ENCODE results near the gene OSBPL10.
"Not testable (repeated sequence)": the region's sequence is repeated elsewhere in the genome, so short reads cannot be mapped to it uniquely, and the experiment has no call there.

OSBPL10 gene, protein sequence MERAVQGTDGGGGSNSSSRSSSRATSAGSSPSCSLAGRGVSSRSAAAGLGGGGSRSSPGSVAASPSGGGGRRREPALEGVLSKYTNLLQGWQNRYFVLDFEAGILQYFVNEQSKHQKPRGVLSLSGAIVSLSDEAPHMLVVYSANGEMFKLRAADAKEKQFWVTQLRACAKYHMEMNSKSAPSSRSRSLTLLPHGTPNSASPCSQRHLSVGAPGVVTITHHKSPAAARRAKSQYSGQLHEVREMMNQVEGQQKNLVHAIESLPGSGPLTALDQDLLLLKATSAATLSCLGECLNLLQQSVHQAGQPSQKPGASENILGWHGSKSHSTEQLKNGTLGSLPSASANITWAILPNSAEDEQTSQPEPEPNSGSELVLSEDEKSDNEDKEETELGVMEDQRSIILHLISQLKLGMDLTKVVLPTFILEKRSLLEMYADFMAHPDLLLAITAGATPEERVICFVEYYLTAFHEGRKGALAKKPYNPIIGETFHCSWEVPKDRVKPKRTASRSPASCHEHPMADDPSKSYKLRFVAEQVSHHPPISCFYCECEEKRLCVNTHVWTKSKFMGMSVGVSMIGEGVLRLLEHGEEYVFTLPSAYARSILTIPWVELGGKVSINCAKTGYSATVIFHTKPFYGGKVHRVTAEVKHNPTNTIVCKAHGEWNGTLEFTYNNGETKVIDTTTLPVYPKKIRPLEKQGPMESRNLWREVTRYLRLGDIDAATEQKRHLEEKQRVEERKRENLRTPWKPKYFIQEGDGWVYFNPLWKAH

GRCh38 chr3:31981206-31982181, at the start of gene OSBPL10, which contains the start of gene ZNF860:
OSBPL10 (minus strand) TSS chr3:31981262; CDS start chr3:31981179, 83 bp downstream.
ZNF860 (plus strand) TSS chr3:31981750; CDS start chr3:31989080, 7,330 bp downstream.
- Mint-ChIP-seq H3K4me3 (peak within 1 kb of the TSS; percentile 82), H3K9me3 (no peaks in the 10 kb centered on the region), H3K27ac (no peak within 1 kb of the TSS), H3K36me3 (ENCODE audit: low read depth) (no peaks in the 10 kb centered on the region), H3K4me1 (ENCODE audit: low read depth) (peaks cover 28% of the 10 kb centered on the region), H3K27me3 (peaks cover 28% of the 10 kb centered on the region)

DNA sequence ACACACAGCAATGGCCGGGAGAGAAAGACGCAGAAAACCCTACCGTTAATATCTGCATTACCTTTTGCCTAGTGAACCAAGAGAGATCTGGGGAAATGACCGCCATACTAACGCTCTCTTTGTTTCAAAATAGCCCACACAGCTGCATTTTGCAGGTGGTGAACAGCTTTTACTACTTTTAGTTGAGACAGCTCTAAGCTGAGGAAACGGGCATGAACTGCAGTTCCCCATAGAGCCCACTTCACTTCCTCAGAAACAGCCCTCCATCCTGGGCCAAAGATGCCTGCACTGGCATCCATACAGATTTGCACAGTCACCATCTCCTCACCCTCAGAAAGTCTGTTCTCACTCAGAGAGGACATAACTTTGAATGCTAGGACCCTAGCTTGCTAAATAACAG, 45.5 kb upstream of the OSBPL10 start:
- no peaks in the 10 kb centered on the region for H3K36me3 Mint-ChIP-seq (ENCODE audit: low read depth)
- H3K9me3 Mint-ChIP-seq: no peaks in the 10 kb centered on the region
- H3K4me1 Mint-ChIP-seq (ENCODE audit: low read depth): peaks cover 6% of the 10 kb centered on the region
- H3K27ac Mint-ChIP-seq: no peak overlapping the region
- H3K27me3 Mint-ChIP-seq: peaks cover 4% of the 10 kb centered on the region
- no peak overlapping the region for H3K4me3 Mint-ChIP-seq

GRCh38 chr3:32022947-32023346, 41.9 kb upstream of the OSBPL10 start:
- H3K27ac Mint-ChIP-seq: no peak overlapping the region
- H3K4me1 Mint-ChIP-seq (ENCODE audit: low read depth): peaks cover 11% of the 10 kb centered on the region
- H3K27me3 Mint-ChIP-seq: no peaks in the 10 kb centered on the region
- H3K4me3 Mint-ChIP-seq: no peak overlapping the region
- no peaks in the 10 kb centered on the region for H3K9me3 Mint-ChIP-seq
- no peaks in the 10 kb centered on the region for H3K36me3 Mint-ChIP-seq (ENCODE audit: low read depth)

- Mint-ChIP-seq H3K27me3 (no peaks in the 10 kb centered on the region), H3K36me3 (ENCODE audit: low read depth) (no peaks in the 10 kb centered on the region), H3K4me1 (ENCODE audit: low read depth) (peaks cover 11% of the 10 kb centered on the region)
Observed at GRCh38 chr3:32021748-32022147, 40.7 kb upstream of the OSBPL10 start.

GRCh38 chr3:32021155-32021554, 40.1 kb upstream of the OSBPL10 start:
- H3K27me3 Mint-ChIP-seq: no peaks in the 10 kb centered on the region
- H3K4me1 Mint-ChIP-seq (ENCODE audit: low read depth): peaks cover 6% of the 10 kb centered on the region
- no peak overlapping the region for H3K27ac Mint-ChIP-seq
- H3K4me3 Mint-ChIP-seq: no peak overlapping the region
- no peaks in the 10 kb centered on the region for H3K9me3 Mint-ChIP-seq
- H3K36me3 Mint-ChIP-seq (ENCODE audit: low read depth): no peaks in the 10 kb centered on the region

More at GRCh38 chr3:32021748-32022147, 40.7 kb upstream of the OSBPL10 start:
- H3K27ac Mint-ChIP-seq: no peak overlapping the region
- no peaks in the 10 kb centered on the region for H3K9me3 Mint-ChIP-seq
- H3K4me3 Mint-ChIP-seq: no peak overlapping the region

- no peak overlapping the region for H3K27ac Mint-ChIP-seq
- H3K36me3 Mint-ChIP-seq (ENCODE audit: low read depth): no peaks in the 10 kb centered on the region
- no peaks in the 10 kb centered on the region for H3K9me3 Mint-ChIP-seq
- peaks cover 6% of the 10 kb centered on the region for H3K4me1 Mint-ChIP-seq (ENCODE audit: low read depth)
- no peak overlapping the region for H3K4me3 Mint-ChIP-seq
- no peaks in the 10 kb centered on the region for H3K27me3 Mint-ChIP-seq
Observed at GRCh38 chr3:32018757-32019564, 37.9 kb upstream of the OSBPL10 start.

- Mint-ChIP-seq H3K27ac (no peak overlapping the region), H3K4me3 (no peak overlapping the region), H3K36me3 (ENCODE audit: low read depth) (no peaks in the 10 kb centered on the region), H3K9me3 (no peaks in the 10 kb centered on the region), H3K27me3 (no peaks in the 10 kb centered on the region), H3K4me1 (ENCODE audit: low read depth) (peaks cover 6% of the 10 kb centered on the region)
Observed at GRCh38 chr3:32017286-32017685, 36.2 kb upstream of the OSBPL10 start.

DNA sequence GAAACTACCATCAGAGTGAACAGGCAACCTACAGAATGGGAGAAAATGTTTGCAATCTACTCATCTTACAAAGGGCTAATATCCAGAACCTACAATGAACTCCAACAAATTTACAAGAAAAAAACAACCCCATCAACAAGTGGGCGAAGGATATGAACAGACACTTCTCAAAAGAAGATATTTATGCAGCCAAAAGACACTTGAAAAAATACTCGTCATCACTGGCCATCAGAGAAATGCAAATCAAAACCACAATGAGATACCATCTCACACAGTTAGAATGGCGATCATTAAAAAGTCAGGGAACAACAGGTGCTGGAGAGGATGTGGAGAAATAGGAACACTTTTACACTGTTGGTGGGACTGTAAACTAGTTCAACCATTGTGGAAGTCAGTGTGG, 34.6 kb upstream of the OSBPL10 start:
- H3K27ac Mint-ChIP-seq; H3K9me3 Mint-ChIP-seq; H3K27me3 Mint-ChIP-seq; H3K4me1 Mint-ChIP-seq (ENCODE audit: low read depth); H3K36me3 Mint-ChIP-seq (ENCODE audit: low read depth); H3K4me3 Mint-ChIP-seq: not testable (repeated sequence)

- not testable (repeated sequence) for H3K4me3 Mint-ChIP-seq; H3K9me3 Mint-ChIP-seq; H3K36me3 Mint-ChIP-seq (ENCODE audit: low read depth); H3K27me3 Mint-ChIP-seq; H3K27ac Mint-ChIP-seq
- H3K4me1 Mint-ChIP-seq (ENCODE audit: low read depth): peaks cover 10% of the 10 kb centered on the region
Observed at GRCh38 chr3:32010699-32011098, 29.6 kb upstream of the OSBPL10 start.

DNA sequence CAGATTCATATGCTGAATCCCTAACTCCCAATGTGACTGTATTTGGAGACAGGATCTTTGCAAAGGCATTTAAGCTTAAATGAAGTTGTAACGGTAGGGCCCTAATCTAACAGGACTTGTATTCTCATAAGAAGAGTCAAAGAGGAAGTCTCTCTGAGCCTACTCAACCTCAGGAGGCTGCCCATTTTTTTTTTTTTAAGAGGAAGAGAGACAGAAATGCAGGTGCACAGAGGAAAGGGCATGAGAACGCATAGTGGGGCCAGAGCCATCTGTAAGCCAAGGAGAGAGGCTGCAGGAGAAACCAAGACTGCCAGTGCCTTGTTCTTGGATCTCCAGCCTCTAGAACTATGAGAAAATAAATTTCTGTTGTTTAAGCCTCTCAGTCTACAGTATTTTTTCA, 28.9 kb upstream of the OSBPL10 start:
- no peak overlapping the region for H3K27ac Mint-ChIP-seq

GRCh38 chr3:32009101-32009500, 28.0 kb upstream of the OSBPL10 start:
- Mint-ChIP-seq H3K36me3 (ENCODE audit: low read depth) (no peaks in the 10 kb centered on the region), H3K4me3 (no peak overlapping the region), H3K27me3 (peaks cover 6% of the 10 kb centered on the region), H3K4me1 (ENCODE audit: low read depth) (peaks cover 10% of the 10 kb centered on the region), H3K9me3 (no peaks in the 10 kb centered on the region), H3K27ac (no peak overlapping the region)

More for the DNA sequence above, 28.9 kb upstream of the OSBPL10 start:
- Mint-ChIP-seq H3K4me1 (ENCODE audit: low read depth) (peaks cover 10% of the 10 kb centered on the region), H3K27me3 (peaks cover 6% of the 10 kb centered on the region), H3K9me3 (no peaks in the 10 kb centered on the region), H3K36me3 (ENCODE audit: low read depth) (no peaks in the 10 kb centered on the region), H3K4me3 (no peak overlapping the region)

DNA sequence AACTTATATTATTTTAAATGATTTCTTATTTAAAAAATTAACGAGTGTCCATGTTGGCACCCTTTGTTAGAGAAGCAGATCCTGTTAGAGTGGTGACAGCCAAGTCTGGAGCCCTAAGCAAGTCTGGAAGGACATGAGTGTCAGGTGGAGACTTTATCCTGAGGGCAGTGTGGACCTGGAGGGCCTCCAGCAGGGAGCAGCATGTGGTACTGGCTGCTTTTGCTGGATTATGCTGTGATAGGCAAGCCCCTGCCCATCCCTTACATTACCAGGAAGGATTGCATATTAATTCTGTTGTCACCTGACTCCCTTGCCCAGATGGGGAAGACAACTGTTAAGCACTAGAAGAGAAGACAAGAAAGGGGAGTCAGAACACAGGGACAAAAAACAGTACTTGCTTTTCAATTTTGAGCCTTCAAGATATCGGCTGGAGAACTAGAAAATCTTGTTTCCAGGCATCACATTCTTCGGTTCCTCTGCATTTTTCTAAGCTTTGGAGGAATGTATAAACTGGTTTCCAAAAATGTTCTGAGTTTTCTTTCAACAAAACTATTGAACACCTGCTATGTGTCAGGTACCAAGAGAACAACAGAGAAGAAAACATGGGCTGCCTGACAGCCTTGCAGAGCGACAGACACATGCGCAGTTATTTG, 23.2 kb upstream of the OSBPL10 start:
- peaks cover 15% of the 10 kb centered on the region for H3K4me1 Mint-ChIP-seq (ENCODE audit: low read depth)
- no peak overlapping the region for H3K27ac Mint-ChIP-seq
- H3K27me3 Mint-ChIP-seq: peaks cover 10% of the 10 kb centered on the region
- no peaks in the 10 kb centered on the region for H3K9me3 Mint-ChIP-seq
- no peak overlapping the region for H3K4me3 Mint-ChIP-seq
- H3K36me3 Mint-ChIP-seq (ENCODE audit: low read depth): no peaks in the 10 kb centered on the region

GRCh38 chr3:32003380-32003779, 22.3 kb upstream of the OSBPL10 start:
- Mint-ChIP-seq H3K4me1 (ENCODE audit: low read depth) (peaks cover 17% of the 10 kb centered on the region), H3K4me3 (no peak overlapping the region), H3K27ac (no peak overlapping the region), H3K36me3 (ENCODE audit: low read depth) (no peaks in the 10 kb centered on the region), H3K9me3 (no peaks in the 10 kb centered on the region), H3K27me3 (peaks cover 10% of the 10 kb centered on the region)

Measured in stimulated activated naive CD8-positive, alpha-beta T cell treated with anti-CD3 and anti-CD28 coated beads, Interleukin-15, Interleukin-2, amounts not matched to agents 100 ng/mL and 50 ng/mL, for 24 hours (primary cell).